ENCODE results near the gene B3GLCT.

- no peak for TF ChIP-seq EZH2 (IDR thresholded peaks at IDR 0.05)
- no peak for TF ChIP-seq POLR2AphosphoS5 (IDR thresholded peaks at IDR 0.05; ENCODE audit: borderline replicate concordance, low read depth, low read length)
Measured at GRCh38 chr13:31264151-31264550, 64.4 kb downstream of the B3GLCT start.

Measured in SK-N-MC (cell line).